Loucy (cell line): ENCODE data around the gene RALB.
A peak's percentile ranks its signal among the peaks of the same experiment; 100 is the strongest.
"Not testable (repeated sequence)": the region's sequence is repeated elsewhere in the genome, so short reads cannot be mapped to it uniquely, and the experiment has no call there.

Source experiments
- H2AFZ ChIP-seq: fragments of 200-600 bp; sonication (generic); 2 replicates; pipeline ENCODE4 v1.6.0; 2016; ENCODE audit warnings: antibody characterized with exemption, mild to moderate bottlenecking, low read length, moderate library complexity
- H3F3A ChIP-seq: fragments of 200-600 bp; 2 replicates; pipeline ENCODE4 v1.6.0; 2016; ENCODE audit warnings: antibody characterized with exemption, low read depth, mild to moderate bottlenecking
- H3K27me3 ChIP-seq: fragments of 200-600 bp; sonication (generic); 2 replicates; pipeline ENCODE4 v1.6.1; 2014; ENCODE audit warnings: low read length, mild to moderate bottlenecking; ENCODE audit not compliant: insufficient read depth, poor library complexity, severe bottlenecking
- H3K36me3 ChIP-seq: fragments of 200-600 bp; sonication (generic); 2 replicates; pipeline ENCODE4 v1.6.1; 2016; ENCODE audit warnings: low read length; ENCODE audit not compliant: insufficient read depth
- H3K4me1 ChIP-seq: fragments of 200-600 bp; sonication (generic); 2 replicates; pipeline ENCODE4 v1.5.1; 2014; ENCODE audit warnings: low read length, mild to moderate bottlenecking; ENCODE audit not compliant: insufficient read depth, poor library complexity, severe bottlenecking
- H3K4me2 ChIP-seq: fragments of 200-600 bp; sonication (generic); 2 replicates; pipeline ENCODE4 v1.6.0; 2014; ENCODE audit warnings: antibody characterized with exemption, low read length, low read depth, mild to moderate bottlenecking; ENCODE audit not compliant: poor library complexity, severe bottlenecking
- H3K4me3 ChIP-seq: fragments of 200-600 bp; sonication (generic); 2 replicates; pipeline ENCODE4 v1.5.1; 2014; ENCODE audit warnings: low read length, mild to moderate bottlenecking, mixed read lengths; ENCODE audit not compliant: poor library complexity, severe bottlenecking
- H3K79me2 ChIP-seq: fragments of 200-600 bp; sonication (generic); 2 replicates; pipeline ENCODE4 v1.6.1; 2014; ENCODE audit warnings: low read length; ENCODE audit not compliant: insufficient read depth
- H3K9ac ChIP-seq: fragments of 200-600 bp; sonication (generic); 2 replicates; pipeline ENCODE4 v1.6.0; 2014; ENCODE audit warnings: mild to moderate bottlenecking, low read depth, low read length, moderate library complexity; ENCODE audit not compliant: poor library complexity, severe bottlenecking
- H3K9me2 ChIP-seq: fragments of 200-600 bp; sonication (generic); replicated peaks from 2 replicates; pipeline ENCODE4 v1.6.1; 2016; ENCODE audit warnings: low read depth, low read length, mixed read lengths
- H3K9me3 ChIP-seq: fragments of 200-600 bp; sonication (generic); 2 replicates; pipeline ENCODE4 v1.6.1; 2014; ENCODE audit warnings: mild to moderate bottlenecking, antibody characterized with exemption, low read length, low read depth; ENCODE audit not compliant: insufficient read depth
- H4K20me1 ChIP-seq: fragments of 200-600 bp; sonication (generic); 2 replicates; pipeline ENCODE4 v1.6.0; 2014; ENCODE audit warnings: antibody characterized with exemption, low read length, mild to moderate bottlenecking; ENCODE audit not compliant: insufficient read depth, poor library complexity, severe bottlenecking
- CTCF ChIP-seq: fragments of 200-600 bp; sonication (generic); conservative IDR thresholded peaks from 2 replicates; pipeline ENCODE4 v1.5.1; 2014; ENCODE audit warnings: mild to moderate bottlenecking, antibody characterized with exemption, low read length
- EZH2phosphoT487 ChIP-seq: fragments of 200-600 bp; IDR thresholded peaks from 2 replicates; pipeline ENCODE4 v1.6.1; 2018; ENCODE audit warnings: antibody characterized with exemption, mild to moderate bottlenecking, moderate library complexity, borderline replicate concordance

The RALB gene

GRCh38 chr2:120231564-120231973 is 21.1 kb upstream of the RALB start:
- Histone ChIP-seq H2AFZ (no peak overlapping the region), H3K36me3 (no peaks in the 10 kb centered on the region), H3K79me2 (no peaks in the 10 kb centered on the region), H3K27me3 (no peaks in the 10 kb centered on the region), H3K9me2 (no peaks in the 10 kb centered on the region), H3K9ac (no peak overlapping the region), H4K20me1 (no peaks in the 10 kb centered on the region), H3K4me2 (no peak overlapping the region), H3F3A (no peaks in the 10 kb centered on the region), H3K4me1 (peaks cover 12% of the 10 kb centered on the region), H3K4me3 (no peak overlapping the region), H3K9me3 (no peaks in the 10 kb centered on the region)
- no peak for TF ChIP-seq CTCF
- no peak for TF ChIP-seq EZH2phosphoT487

GRCh38 chr2:120231974-120232635 is 20.5 kb upstream of the RALB start:
- Histone ChIP-seq H3K9me3 (no peaks in the 10 kb centered on the region), H3K79me2 (no peaks in the 10 kb centered on the region), H3K4me2 (peak overlapping the region; percentile 18), H4K20me1 (no peaks in the 10 kb centered on the region), H3F3A (no peaks in the 10 kb centered on the region), H3K9me2 (no peaks in the 10 kb centered on the region), H2AFZ (peak overlapping the region; percentile 51), H3K4me1 (peaks cover 9% of the 10 kb centered on the region), H3K4me3 (peak overlapping the region; percentile 7), H3K27me3 (no peaks in the 10 kb centered on the region), H3K36me3 (no peaks in the 10 kb centered on the region), H3K9ac (no peak overlapping the region)
- TF ChIP-seq EZH2phosphoT487 (no peak), CTCF (no peak)

GRCh38 chr2:120233292-120233691 is 19.4 kb upstream of the RALB start:
- no peaks in the 10 kb centered on the region for H3K36me3 ChIP-seq
- no peak for TF ChIP-seq CTCF
- TF ChIP-seq EZH2phosphoT487: no peak
- no peaks in the 10 kb centered on the region for H3K4me1 ChIP-seq
- H3K4me2 ChIP-seq: no peak overlapping the region
- H4K20me1 ChIP-seq: no peaks in the 10 kb centered on the region
- no peak overlapping the region for H3K9ac ChIP-seq
- H2AFZ ChIP-seq: no peak overlapping the region
- H3K79me2 ChIP-seq: no peaks in the 10 kb centered on the region
- no peak overlapping the region for H3K4me3 ChIP-seq
- no peaks in the 10 kb centered on the region for H3K27me3 ChIP-seq
- no peaks in the 10 kb centered on the region for H3K9me2 ChIP-seq
- no peaks in the 10 kb centered on the region for H3F3A ChIP-seq
- no peaks in the 10 kb centered on the region for H3K9me3 ChIP-seq

- not testable (repeated sequence) for H2AFZ ChIP-seq, H3K27me3 ChIP-seq, H3K4me2 ChIP-seq, H3K9ac ChIP-seq, H3K4me1 ChIP-seq, H4K20me1 ChIP-seq, H3F3A ChIP-seq, H3K4me3 ChIP-seq, H3K79me2 ChIP-seq, H3K9me3 ChIP-seq, H3K36me3 ChIP-seq, H3K9me2 ChIP-seq
Measured at GRCh38 chr2:120235158-120235557, 17.5 kb upstream of the RALB start.
